ENCODE data around the gene GRIA1. TPM values are rescaled to one million over a fixed set of nuclear protein-coding genes. Genes with fewer than 3 reads are reported as not detected.

Gene GRIA1
- total RNA-seq, 1 donor from 2014 or later = not detected

GRCh38 chr5:153569036-153569435, 78.6 kb downstream of the GRIA1 start:
- no peak overlapping the region for H3K4me3 Mint-ChIP-seq (ENCODE audit: low read depth)
- H3K27me3 Mint-ChIP-seq (ENCODE audit: low read depth) = no peaks in the 10 kb centered on the region
- intact Hi-C loops (cut with micrococcal nuclease) = no loop called here
- no peak for DNase-seq (ENCODE audit: low spot score)
- no peaks in the 10 kb centered on the region for H3K36me3 Mint-ChIP-seq (ENCODE audit: low read depth)
- peaks cover 3% of the 10 kb centered on the region for H3K9me3 Mint-ChIP-seq
- no peak overlapping the region for H3K27ac Mint-ChIP-seq
- H3K4me1 Mint-ChIP-seq (ENCODE audit: low read depth) = no peaks in the 10 kb centered on the region

DNA sequence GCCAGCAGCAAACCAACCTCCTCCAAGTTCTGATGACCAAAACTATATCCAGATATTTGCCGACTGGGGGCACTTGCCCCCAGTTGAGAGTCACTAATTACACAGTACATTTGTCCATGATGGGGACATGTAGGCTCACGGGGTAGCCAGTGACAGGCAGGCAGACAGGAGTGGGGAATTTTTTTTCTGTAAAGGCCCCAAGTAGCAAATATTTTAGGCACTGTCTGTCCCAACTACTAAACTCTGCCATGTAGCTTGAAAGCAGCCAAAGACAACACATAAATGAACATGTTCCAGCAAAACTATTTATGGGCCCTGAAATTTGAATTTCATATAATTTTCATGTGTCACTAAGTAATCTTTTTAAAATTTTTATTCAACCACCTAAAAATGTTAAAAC, 80.7 kb downstream of the GRIA1 start:
- no peaks in the 10 kb centered on the region for H3K4me1 Mint-ChIP-seq (ENCODE audit: low read depth)
- H3K27me3 Mint-ChIP-seq (ENCODE audit: low read depth) = no peaks in the 10 kb centered on the region
- no peak overlapping the region for H3K4me3 Mint-ChIP-seq (ENCODE audit: low read depth)
- H3K27ac Mint-ChIP-seq = no peak overlapping the region
- H3K36me3 Mint-ChIP-seq (ENCODE audit: low read depth) = no peaks in the 10 kb centered on the region
- intact Hi-C loops (cut with micrococcal nuclease) = no loop called here
- peaks cover 3% of the 10 kb centered on the region for H3K9me3 Mint-ChIP-seq
- no peak for DNase-seq (ENCODE audit: low spot score)

GRCh38 chr5:153572411-153573145, 82.1 kb downstream of the GRIA1 start:
- DNase-seq (ENCODE audit: low spot score) = no peak
- H3K27me3 Mint-ChIP-seq (ENCODE audit: low read depth) = no peaks in the 10 kb centered on the region
- no peaks in the 10 kb centered on the region for H3K9me3 Mint-ChIP-seq
- H3K27ac Mint-ChIP-seq = no peak overlapping the region
- intact Hi-C loops (cut with micrococcal nuclease) = no loop called here
- no peak overlapping the region for H3K4me3 Mint-ChIP-seq (ENCODE audit: low read depth)
- no peaks in the 10 kb centered on the region for H3K4me1 Mint-ChIP-seq (ENCODE audit: low read depth)
- H3K36me3 Mint-ChIP-seq (ENCODE audit: low read depth) = no peaks in the 10 kb centered on the region

GRCh38 chr5:153573326-153574033, 83.0 kb downstream of the GRIA1 start:
- intact Hi-C loops (cut with micrococcal nuclease) = no loop called here
- H3K9me3 Mint-ChIP-seq = no peaks in the 10 kb centered on the region
- DNase-seq (ENCODE audit: low spot score) = no peak
- no peak overlapping the region for H3K4me3 Mint-ChIP-seq (ENCODE audit: low read depth)
- no peaks in the 10 kb centered on the region for H3K27me3 Mint-ChIP-seq (ENCODE audit: low read depth)
- no peak overlapping the region for H3K27ac Mint-ChIP-seq
- H3K4me1 Mint-ChIP-seq (ENCODE audit: low read depth) = no peaks in the 10 kb centered on the region
- no peaks in the 10 kb centered on the region for H3K36me3 Mint-ChIP-seq (ENCODE audit: low read depth)

- Mint-ChIP-seq H3K4me3 (ENCODE audit: low read depth) (no peak overlapping the region), H3K36me3 (ENCODE audit: low read depth) (no peaks in the 10 kb centered on the region), H3K4me1 (ENCODE audit: low read depth) (no peaks in the 10 kb centered on the region), H3K9me3 (no peaks in the 10 kb centered on the region), H3K27me3 (ENCODE audit: low read depth) (no peaks in the 10 kb centered on the region), H3K27ac (no peak overlapping the region)
- intact Hi-C loops (cut with micrococcal nuclease) = no loop called here
- no peak for DNase-seq (ENCODE audit: low spot score)
Measured at GRCh38 chr5:153584126-153584959, 93.9 kb downstream of the GRIA1 start.

DNA sequence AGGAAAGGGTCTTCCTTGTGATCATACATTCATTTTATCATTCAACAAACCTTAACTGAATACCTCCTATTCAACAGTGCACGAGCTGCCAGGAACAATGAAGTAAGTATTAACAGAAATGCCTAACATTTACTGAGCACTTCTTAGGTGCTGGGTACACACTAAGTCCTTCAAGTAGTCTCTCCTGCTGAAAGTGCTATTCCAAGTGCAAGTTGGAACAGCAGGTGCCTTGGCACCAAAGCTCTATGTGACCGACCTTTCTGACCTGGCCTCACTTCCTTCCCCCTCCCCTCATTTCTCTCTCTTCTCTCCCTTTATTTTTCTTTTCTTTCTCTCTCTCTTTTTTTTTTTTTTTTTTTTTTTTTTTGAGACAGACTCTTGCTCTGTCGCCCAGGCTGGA, 94.5 kb downstream of the GRIA1 start:
- Mint-ChIP-seq H3K9me3 (no peaks in the 10 kb centered on the region), H3K27me3 (ENCODE audit: low read depth) (no peaks in the 10 kb centered on the region), H3K36me3 (ENCODE audit: low read depth) (no peaks in the 10 kb centered on the region), H3K4me3 (ENCODE audit: low read depth) (no peak overlapping the region), H3K27ac (no peak overlapping the region), H3K4me1 (ENCODE audit: low read depth) (no peaks in the 10 kb centered on the region)
- no peak for DNase-seq (ENCODE audit: low spot score)
- intact Hi-C loops (cut with micrococcal nuclease) = no loop called here

- Mint-ChIP-seq H3K27ac (no peak overlapping the region), H3K4me3 (ENCODE audit: low read depth) (no peak overlapping the region), H3K4me1 (ENCODE audit: low read depth) (no peaks in the 10 kb centered on the region), H3K27me3 (ENCODE audit: low read depth) (no peaks in the 10 kb centered on the region), H3K9me3 (no peaks in the 10 kb centered on the region), H3K36me3 (ENCODE audit: low read depth) (no peaks in the 10 kb centered on the region)
- DNase-seq (ENCODE audit: low spot score) = no peak
- intact Hi-C loops (cut with micrococcal nuclease) = no loop called here
Measured at GRCh38 chr5:153585622-153586277, 95.3 kb downstream of the GRIA1 start.

DNA sequence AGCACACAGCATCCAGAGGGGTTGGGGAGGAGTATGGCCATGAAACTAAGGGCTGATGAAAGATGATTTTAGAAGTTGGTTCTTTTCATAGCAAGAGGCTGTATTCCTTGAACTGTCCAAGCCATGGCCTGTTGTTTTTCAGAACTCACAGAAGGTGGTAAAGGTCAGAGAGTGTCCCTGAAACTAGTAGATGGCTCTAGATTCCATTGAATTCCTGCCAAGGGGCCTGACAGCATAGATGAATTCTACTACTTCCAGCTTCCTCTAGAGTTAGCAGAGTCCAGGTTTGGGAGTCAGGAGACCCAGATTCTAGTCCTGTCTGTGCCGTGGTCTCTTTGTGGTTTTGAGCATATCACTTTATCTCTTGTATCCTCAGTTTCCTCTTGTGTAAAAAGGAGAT, 101.6 kb downstream of the GRIA1 start:
- intact Hi-C loops (cut with micrococcal nuclease) = no loop called here
- DNase-seq (ENCODE audit: low spot score) = no peak
- Mint-ChIP-seq H3K27me3 (ENCODE audit: low read depth) (no peaks in the 10 kb centered on the region), H3K4me1 (ENCODE audit: low read depth) (no peaks in the 10 kb centered on the region), H3K36me3 (ENCODE audit: low read depth) (no peaks in the 10 kb centered on the region), H3K27ac (no peak overlapping the region), H3K4me3 (ENCODE audit: low read depth) (no peak overlapping the region), H3K9me3 (no peaks in the 10 kb centered on the region)

GRCh38 chr5:153594785-153595184, 104.3 kb downstream of the GRIA1 start:
- H3K27ac Mint-ChIP-seq = no peak overlapping the region
- no peaks in the 10 kb centered on the region for H3K9me3 Mint-ChIP-seq
- H3K27me3 Mint-ChIP-seq (ENCODE audit: low read depth) = no peaks in the 10 kb centered on the region
- H3K4me3 Mint-ChIP-seq (ENCODE audit: low read depth) = no peak overlapping the region
- intact Hi-C loops (cut with micrococcal nuclease) = no loop called here
- peaks cover 2% of the 10 kb centered on the region for H3K4me1 Mint-ChIP-seq (ENCODE audit: low read depth)
- DNase-seq (ENCODE audit: low spot score) = no peak
- H3K36me3 Mint-ChIP-seq (ENCODE audit: low read depth) = no peaks in the 10 kb centered on the region

DNA sequence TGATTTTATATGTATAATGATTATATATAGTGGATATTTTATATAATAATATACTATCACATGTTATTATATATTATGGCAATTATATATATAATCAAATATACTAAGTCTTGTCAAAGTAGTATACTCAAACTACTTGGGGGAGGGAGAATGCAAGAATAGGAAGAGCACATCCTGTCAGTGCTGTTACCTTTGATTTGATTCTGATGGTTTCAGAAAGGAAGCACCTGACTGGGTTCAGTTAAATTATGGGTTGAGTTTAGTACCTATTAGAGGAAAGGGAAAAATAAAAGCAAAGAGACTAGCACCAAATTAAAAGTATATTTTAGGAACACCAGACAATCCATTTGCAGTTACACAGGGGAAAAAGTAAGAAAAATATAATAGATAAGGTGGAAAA, 107.6 kb downstream of the GRIA1 start:
- no peaks in the 10 kb centered on the region for H3K36me3 Mint-ChIP-seq (ENCODE audit: low read depth)
- no peaks in the 10 kb centered on the region for H3K27me3 Mint-ChIP-seq (ENCODE audit: low read depth)
- no peak for DNase-seq (ENCODE audit: low spot score)

GRCh38 chr5:153601377-153601776, 110.9 kb downstream of the GRIA1 start:
- Mint-ChIP-seq H3K36me3 (ENCODE audit: low read depth) (no peaks in the 10 kb centered on the region), H3K4me3 (ENCODE audit: low read depth) (no peak overlapping the region), H3K9me3 (no peaks in the 10 kb centered on the region), H3K27me3 (ENCODE audit: low read depth) (no peaks in the 10 kb centered on the region), H3K27ac (no peak overlapping the region), H3K4me1 (ENCODE audit: low read depth) (peaks cover 2% of the 10 kb centered on the region)
- no peak for DNase-seq (ENCODE audit: low spot score)
- intact Hi-C loops (cut with micrococcal nuclease) = no loop called here

More for the DNA sequence above, 107.6 kb downstream of the GRIA1 start:
- Mint-ChIP-seq H3K9me3 (no peaks in the 10 kb centered on the region), H3K4me1 (ENCODE audit: low read depth) (peaks cover 2% of the 10 kb centered on the region), H3K27ac (no peak overlapping the region), H3K4me3 (ENCODE audit: low read depth) (no peak overlapping the region)
- intact Hi-C loops (cut with micrococcal nuclease) = no loop called here

DNA sequence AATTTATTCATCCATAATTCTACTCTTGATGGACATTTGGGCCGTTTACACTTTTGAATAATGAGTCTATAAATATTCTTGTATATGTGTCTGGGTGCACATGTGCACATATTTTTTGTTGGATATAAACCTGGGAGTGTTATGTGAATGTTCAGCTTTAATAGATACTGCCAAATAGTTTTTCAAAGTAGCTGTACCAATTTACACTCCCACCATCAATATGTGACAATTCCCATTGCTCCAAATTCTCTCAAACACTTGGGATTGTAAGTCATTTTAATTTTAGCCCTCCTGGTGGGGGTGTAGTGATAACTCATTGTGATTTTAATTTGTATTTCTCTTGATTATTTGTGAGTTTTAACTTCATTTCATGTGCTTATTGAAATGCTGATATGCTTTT, 114.9 kb downstream of the GRIA1 start:
- no peak for DNase-seq (ENCODE audit: low spot score)
- Mint-ChIP-seq H3K27ac (no peak overlapping the region), H3K4me1 (ENCODE audit: low read depth) (no peaks in the 10 kb centered on the region), H3K36me3 (ENCODE audit: low read depth) (no peaks in the 10 kb centered on the region), H3K9me3 (no peaks in the 10 kb centered on the region), H3K4me3 (ENCODE audit: low read depth) (no peak overlapping the region), H3K27me3 (ENCODE audit: low read depth) (no peaks in the 10 kb centered on the region)
- intact Hi-C loops (cut with micrococcal nuclease) = no loop called here
